GM19438 (cell line): ENCODE data around the gene PAPLN.

Experiments used
- ATAC-seq: cut with Tn5 transposase; IDR thresholded peaks from one replicate; pipeline ENCODE4 v1.9.1; 2021; ENCODE audit warnings: low read depth; ENCODE audit not compliant: unreplicated experiment

PAPLN gene

DNA sequence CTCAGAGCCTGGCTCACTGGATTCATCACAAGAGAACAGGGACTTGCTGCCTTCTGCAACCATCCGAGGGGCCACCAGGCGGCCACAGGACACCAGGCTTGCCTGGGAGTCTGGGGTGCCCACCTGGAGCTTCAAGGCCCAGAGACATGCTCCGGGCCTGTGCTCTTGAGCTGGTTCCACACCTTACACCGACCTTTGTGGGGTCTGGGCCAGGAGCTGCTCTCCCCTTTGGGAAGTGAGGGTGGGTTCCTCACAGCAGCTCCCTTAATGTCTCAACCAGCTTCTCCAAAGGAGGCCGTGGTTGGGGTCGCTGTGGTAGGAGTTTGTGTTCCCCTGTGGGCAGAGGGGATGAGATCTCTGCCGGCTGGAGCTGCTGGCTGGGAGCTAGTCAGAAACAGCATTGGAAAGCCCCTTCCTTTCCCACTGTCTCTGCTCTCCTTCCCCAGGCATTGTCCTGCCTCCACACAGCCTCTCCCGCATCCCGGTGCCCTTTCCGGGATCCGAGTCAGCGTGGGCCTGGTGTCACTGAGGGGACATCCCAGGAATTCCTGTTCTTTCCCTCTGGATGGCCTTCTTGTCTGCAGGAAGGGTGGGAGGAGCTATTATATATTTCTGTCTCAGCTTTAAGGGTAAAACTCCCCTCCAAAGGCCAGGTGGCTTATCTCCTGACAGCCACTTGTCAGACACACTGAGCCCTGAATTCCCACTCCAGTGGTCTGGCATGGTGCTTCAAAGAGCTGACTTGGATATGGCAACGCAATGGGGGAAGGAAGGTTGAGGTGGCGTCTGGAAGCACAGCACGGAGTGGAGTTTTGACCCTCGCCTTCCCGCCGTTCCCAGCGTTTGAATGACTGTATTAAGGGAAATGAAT lies 5.1 kb upstream of the PAPLN start:
- ATAC-seq = no peak

DNA sequence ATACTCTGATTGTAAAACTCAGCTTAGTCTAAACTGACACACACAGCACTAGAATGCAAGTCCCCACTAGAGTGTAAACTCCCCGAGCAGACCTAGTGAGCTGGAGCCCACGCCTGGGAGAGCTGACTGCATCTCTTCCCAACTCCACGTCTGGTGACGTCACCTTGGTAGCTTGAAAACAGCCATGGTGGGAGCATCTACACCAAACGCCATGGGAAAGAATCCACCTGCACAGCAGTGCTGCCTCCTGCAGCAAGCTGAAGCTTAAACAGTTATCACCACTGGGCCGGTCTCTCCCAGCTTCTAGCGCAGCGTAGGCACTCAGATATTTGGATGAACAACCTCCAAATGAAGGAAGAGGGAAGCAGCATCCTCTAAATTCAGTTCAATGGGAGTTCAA lies 4.3 kb upstream of the PAPLN start:
- ATAC-seq = no peak

GRCh38 chr14:73233564-73233963 lies 3.7 kb upstream of the PAPLN start:
- no peak for ATAC-seq

GRCh38 chr14:73234029-73234428 lies 3.3 kb upstream of the PAPLN start:
- no peak for ATAC-seq

DNA sequence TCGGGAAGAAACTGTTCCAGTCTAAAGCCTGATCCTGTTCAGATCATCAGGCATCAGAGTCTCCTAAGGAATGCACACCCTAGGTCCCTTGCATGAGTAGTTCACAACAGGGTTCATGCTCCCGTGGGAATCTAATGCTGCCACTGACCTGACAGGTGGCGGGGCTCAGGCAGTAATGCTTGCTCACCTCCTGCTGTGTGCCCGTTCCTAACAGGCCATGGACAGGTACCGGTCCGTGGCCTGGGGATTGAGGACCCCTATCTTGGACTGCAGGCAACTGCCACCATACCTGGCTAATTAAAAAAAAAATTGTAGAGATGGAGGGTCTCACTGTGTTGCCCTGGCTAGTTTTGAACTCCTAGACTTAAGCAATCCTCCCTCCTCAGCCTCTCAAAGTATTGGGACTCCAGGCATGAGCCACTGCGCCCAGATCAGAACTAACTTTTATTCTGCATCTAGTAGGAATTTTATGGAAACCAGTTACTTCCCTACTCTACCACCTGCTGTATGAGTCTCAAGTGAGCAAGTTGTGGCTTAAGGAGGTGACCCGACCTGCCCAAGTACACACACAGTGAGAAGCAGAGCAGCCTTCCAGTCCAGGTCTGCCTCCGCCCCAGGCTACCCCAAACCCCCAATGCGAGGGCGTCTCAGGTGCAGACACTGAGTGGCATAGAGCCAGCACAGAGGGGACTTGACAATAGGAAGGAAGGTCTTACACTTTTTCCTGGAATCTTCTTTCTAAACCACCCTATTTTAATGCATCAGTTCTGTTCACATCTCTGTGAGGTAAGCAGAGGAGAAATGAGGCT lies 2.5 kb upstream of the PAPLN start:
- ATAC-seq = no peak

GRCh38 chr14:73235531-73236155 lies 1.7 kb upstream of the PAPLN start:
- no peak for ATAC-seq

GRCh38 chr14:73236157-73236556 lies 1.1 kb upstream of the PAPLN start:
- no peak for ATAC-seq

DNA sequence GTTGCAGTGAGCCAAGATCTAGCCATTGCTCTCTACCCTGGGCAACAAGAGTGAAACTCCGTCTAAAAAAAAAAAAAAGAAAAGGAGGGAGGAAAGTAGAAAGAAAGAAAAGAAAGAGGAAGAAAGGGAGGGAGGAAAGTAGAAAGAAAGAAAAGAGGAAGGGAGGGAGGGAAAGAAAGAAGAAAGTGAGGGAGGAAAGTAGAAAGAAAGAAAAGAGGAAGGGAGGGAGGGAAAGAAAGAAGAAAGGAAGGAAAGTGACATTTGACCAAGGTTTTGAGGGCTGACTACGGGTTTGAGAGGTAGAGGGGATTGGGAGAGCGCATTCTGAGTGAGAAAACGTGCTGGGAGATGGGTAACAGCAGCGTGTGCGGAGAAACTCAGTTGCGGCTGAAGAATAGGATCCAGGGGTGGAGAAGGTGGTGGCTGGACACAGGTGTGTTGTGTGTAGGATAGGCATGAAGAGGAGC lies 521 bp upstream of the PAPLN start:
- ATAC-seq = no peak

GRCh38 chr14:73237786-73238423 lies 599 bp downstream of the PAPLN start:
- ATAC-seq = no peak

DNA sequence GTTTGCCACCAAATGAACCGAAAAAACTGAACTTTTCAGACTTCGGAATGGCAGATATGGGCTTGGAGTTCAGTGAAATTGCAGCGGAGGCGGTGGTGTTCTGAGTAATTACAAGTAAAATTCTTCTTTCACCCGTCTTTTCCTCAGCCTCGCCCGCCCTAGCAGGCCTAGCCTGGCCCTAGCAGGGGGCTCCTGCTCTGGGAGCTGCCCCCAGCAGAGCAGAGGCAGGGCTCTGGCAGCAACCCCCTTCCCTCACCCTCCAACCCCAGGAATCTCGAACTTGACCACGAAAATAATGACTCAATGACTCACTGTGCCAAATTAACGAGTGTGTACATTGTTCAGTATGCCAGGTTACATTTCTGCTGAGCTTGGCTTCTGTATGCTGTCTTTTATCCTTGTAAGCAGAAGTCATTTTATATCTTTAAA lies 1.1 kb downstream of the PAPLN start:
- ATAC-seq = no peak

GRCh38 chr14:73238941-73239340 lies 1.6 kb downstream of the PAPLN start:
- ATAC-seq = no peak

DNA sequence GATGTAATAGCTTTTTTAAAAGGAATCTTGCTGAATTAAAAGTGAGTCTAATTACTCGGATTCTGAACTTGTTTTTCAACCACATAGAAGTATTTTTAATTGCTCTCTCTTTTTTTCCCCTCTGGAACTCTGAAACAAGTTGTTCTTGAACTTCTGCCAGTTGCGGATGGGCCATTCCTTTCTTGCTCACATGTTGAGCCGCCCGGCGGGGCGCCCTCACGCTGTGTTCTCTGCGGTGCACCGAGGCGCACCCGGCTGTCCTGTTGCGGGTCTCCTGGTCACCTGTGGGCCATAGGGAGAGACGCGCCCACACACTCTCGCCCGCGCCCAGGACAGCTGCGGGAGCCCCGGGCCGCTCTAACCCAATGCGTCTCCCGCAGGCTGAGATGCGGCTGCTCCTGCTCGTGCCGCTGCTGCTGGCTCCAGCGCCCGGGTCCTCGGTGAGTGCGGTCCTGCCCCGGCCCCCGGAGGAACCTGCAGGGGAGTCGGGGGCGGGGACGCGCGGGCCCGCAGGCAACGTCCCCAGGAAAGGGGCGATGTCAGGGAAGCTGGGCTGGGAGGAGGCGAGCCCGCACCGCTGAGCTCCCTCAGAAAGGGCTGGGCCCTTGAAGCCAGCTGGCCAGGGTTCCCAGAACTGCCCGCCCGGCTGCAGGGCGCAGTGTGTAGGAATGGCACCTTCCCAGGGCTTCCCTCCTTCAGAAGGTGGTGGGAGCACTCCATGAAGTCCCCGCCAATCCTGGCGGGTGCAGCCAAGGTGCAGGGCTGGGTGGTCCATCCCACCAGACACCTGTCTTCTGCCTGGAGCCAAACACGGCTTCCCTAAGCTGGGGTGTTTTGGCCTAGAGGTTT lies 2.3 kb downstream of the PAPLN start:
- no peak for ATAC-seq

DNA sequence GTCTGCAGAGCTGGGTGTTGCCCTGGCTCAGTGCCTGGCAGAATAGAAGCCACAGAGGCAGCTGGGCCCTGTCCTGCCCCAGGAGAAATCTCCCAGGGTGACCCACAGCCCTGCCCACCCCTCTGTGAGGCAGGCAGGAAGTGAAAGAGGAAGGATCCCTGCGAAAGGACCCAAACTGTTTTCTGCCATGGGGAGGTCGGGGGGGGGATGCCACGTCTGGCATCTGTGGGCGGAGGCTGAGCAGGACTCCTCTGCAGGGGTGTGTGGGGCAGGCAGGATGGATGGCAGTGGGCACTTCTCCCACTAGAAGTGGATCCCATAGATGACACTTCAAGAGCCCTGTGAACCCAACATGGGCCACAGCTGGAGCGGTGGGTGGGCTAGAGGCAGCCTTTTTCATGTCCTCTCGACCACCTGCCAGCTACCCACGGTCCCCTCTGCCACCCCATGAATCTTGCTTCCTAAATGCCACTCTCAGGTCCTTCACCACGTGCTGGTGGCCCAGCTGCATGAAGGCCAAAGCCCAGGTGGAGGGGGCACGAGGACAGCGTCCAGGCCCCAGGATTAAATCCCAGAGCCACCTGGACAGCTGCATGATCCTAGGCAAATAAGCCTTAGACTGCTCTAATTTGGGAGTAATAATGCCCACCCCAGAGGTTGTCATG lies 3.6 kb downstream of the PAPLN start:
- ATAC-seq = no peak

GRCh38 chr14:73241481-73242165 lies 4.3 kb downstream of the PAPLN start:
- no peak for ATAC-seq

DNA sequence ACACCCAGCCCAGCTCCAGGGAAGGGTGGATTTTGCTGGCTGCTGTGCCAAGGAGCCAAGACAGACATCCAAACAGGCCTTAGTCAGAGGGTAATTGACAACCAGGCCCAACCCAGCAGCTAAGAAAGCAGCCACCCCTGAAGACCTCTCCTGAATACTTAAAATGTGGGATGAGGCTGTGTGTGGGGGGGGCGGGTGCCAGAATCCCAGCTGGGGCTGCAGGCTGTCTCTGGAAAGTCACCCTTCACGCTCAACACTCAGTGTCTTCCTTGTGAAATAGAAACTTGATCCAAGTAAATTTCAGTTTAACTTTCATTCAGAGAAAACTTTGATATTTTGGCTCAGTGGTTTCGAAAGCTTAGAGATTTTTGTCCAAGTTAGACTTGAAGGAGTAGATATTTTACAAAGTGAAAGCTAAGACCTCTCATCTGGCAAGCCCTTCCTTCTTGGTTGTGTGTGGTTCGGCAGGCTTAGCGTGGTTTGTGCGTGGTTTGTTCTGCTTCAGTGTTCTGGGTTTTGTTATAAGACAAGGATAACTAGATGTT lies 5.1 kb downstream of the PAPLN start:
- no peak for ATAC-seq

GRCh38 chr14:73243341-73243740 lies 6.0 kb downstream of the PAPLN start:
- no peak for ATAC-seq

- ATAC-seq = no peak
These were observed 6.4 kb downstream of the PAPLN start for GRCh38 chr14:73243748-73244147.

DNA sequence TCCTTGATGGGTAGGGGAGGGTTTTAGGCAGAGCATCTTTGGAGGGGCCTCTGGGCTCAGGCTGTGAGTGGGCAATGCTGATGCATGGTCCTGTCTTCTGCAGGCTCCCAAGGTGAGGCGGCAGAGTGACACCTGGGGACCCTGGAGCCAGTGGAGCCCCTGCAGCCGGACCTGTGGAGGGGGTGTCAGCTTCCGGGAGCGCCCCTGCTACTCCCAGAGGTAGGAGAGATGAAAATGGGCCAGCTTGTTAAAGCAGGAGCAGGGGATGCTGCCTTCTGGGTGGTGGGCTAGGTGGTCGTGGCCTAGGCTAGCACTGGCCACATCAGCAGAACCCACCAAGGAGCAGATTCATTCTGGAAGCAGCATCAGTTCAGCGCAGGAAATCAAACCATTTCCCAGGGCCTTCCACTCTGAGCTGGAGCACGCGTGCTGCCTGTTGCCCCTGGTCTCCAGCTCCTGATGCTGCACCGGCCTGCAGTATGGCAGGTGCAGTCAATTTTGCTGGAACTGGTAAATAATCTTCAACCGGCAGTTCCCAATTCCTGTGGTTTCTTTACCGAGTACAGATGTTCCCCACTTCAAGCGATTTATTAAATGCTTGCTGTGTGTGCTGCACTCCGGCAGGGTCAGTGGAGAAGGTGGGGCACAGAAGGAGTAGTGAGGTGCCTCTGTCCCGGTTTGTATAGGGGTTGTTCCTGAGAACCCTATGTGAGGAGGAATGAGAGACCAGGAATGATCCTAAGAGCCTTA lies 7.4 kb downstream of the PAPLN start:
- no peak for ATAC-seq
